ENCODE results near the gene SPPL2C.
A peak's percentile ranks its signal among the peaks of the same experiment; 100 is the strongest.
"Not testable (repeated sequence)": the region's sequence is repeated elsewhere in the genome, so short reads cannot be mapped to it uniquely, and the experiment has no call there.

The SPPL2C gene

DNA sequence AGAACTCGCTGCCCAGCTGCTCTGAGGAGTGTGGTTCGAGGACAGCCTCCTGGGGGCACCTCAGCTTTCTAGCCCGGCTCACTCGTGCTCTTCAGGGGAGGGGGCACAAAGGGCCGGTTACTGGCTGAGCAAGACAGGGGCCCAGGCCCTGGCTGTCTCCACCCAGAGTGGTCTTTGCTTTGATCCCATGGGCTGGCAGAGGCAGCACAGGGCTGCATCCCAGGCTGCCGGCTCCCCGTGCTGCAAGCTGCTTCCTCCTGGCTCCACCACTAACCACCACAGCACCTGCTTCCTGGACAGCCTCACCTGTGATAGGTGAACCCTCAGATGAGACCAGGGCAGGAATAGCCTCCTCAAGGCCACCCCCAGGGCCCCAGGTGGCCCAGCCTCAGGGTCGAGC, 6.8 kb downstream of the SPPL2C start:
- DNase-seq, result no peak

DNA sequence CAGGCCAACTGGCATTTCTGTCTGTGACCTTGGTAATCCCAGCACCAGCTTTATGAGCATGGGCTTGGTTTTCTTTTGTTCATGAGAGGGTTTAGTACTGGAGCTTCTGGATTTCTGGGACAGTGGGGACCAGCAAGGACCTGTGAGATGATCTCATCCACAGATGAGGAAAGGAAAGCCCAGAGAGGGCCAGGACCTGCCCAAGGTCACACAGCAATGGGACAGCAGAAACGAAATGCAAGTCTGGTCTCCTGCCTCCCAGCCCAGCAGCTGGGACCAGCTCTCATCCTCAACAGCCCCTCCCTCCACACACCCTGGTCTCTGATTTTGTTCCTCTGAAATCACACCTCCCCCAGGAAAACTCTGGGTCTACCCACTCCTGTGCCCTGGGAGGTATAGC, 7.2 kb downstream of the SPPL2C start:
- DNase-seq, result no peak

DNA sequence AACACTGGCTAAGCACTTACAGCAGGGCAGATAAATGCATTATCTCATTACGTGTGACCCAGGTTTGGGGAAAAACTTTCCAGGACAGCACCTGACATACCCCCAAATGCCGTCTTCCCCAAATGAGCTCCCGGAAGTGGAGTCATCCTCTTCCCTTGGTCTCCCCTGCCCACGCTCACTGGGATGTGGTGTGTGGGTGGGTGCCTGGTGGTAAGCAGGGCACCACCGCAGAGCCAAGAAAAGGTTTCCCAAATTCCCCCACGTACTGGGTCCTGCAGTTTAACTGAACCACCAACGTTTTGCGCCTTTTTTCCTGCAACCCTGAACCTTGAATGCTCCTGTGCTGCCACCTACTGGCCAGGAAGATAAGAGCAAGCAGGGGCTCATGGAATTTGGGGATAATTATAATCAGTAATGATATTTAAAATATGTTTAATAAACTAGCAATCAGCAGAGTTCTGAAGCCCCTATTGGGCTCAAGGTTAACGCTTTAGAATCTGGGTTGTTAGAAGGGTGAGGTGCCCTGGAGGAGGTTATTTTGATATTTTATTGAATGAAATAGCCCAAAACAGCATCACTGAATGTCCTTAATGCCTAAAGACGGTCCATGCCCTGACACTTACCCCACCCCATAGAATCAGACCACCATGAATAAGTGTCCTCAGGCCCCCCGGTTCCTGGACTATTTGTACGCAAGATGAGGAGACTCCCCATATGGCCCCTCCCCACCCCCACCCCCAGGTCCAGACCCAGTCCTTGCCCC, 8.0 kb downstream of the SPPL2C start:
- peak; percentile 78 for DNase-seq

DNA sequence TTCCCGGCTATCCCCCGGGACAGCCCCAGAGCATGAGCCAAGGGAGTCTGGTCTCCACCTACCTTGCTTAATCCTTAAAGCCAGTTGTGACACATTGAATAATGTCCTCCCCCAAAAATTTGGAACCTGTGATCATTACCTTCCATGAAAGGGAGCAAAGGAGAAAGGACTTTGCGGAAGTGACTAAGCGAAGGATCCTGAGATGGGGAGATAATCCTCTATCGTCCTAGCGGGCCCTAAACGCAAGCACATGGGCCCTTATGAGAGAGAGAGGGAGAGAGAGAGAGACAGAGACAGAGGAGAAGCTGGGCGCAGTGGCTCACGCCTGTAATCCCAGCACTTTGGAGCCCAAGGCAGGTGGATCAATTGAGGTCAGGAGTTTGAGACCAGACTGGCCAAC, 9.5 kb downstream of the SPPL2C start:
- no peak for DNase-seq

DNA sequence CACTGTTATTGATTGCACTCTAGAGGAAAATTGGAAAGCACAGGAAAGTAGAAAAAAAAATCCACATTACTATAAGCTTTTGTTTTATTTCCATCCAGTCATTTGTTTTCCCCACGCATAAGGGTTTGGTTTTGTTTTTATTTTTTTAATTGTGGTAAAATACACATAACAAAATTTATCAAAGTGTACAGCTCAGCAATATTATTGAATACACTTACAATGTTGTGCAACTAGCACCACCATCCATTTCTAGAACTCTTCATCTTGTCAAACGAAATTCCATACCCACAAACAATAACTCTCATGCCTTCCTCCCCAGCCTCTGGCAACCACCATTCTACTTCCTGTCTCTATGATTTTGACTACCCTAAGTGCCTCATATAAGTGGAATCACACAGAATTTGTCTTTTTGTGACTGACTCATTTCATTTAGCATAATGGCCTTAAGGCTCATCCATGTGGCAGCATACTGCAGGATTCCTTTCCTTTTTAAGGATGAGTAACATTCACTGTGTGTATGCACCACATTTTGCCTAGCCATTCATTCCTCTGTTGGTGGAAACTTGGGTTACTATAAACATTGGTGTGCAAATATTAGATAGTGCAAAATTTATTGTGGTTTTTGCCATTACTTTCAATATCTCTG, 11.1 kb downstream of the SPPL2C start:
- DNase-seq, result no peak

DNA sequence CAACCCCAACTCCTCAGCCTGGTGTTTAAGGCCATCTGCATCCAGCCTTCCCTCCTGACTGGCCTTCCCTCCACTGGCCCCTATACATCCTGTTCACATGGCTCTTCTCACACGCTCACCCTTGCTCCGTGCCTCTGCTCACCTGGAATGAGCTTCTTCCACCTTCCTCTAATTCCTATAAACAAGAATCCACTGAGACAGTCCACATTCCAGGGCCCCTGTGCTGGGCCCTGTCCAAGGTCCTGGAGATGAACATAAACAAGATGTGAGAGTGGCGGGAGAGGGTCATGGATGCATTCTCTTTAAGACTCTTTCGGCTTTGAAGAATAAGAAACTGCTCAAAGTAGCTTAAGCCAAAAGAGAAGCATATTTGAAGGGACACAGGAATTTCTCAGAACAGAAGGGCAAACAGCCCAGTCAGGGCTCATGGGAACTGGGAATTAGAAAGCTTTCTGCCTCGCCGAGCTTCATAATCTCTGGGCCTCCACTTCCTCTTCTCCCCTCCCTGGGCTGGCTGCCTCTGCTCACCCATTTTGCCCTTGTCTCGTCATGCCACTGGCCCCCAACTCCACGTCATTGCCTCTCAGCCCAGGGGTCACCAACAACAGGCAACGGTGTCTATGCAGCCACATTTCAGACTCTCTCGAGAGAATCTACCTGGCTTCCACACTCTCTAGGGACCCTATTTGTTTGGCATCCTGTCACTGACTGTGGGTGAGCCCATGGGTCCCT, 13.5 kb downstream of the SPPL2C start:
- no peak for DNase-seq

DNA sequence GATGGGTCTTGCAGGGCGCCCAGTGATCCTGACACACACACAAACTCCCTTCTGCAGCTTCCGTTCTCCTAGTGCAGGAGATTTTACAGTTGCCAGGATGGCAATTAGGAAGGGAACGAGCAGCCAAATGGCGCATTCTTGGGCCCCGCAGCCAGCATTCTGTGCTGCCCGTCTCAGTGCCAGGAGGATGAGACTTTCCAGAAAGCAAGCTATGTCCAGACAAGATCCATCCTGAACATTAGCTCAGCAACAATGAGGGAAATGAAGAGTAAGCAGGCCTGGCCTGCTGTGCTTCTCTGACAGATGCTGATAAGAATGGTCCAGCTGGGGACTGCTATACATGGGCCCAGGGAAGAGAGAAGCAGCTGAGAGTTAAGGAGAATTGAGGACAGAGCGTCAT, 16.5 kb downstream of the SPPL2C start:
- DNase-seq, result no peak

DNA sequence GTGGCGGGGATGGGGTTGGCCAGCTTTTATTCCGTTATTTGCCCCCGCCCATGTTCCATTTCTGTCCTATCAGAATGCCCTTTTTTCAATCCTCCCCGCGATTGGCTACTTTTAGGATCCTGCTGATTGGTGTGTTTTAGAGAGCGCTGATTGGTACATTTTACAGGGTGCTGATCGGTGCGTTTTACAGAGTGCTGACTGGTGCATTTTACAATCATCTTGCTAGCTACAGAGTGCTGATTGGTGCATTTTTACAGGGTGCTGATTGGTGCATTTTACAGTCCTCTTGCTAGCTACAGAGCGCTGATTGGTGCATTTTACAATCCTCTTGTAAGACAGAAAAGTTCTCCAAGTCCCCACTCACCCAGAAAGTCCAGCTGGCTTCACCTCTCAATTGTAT, 17.4 kb downstream of the SPPL2C start:
- DNase-seq, result not testable (repeated sequence)

DNA sequence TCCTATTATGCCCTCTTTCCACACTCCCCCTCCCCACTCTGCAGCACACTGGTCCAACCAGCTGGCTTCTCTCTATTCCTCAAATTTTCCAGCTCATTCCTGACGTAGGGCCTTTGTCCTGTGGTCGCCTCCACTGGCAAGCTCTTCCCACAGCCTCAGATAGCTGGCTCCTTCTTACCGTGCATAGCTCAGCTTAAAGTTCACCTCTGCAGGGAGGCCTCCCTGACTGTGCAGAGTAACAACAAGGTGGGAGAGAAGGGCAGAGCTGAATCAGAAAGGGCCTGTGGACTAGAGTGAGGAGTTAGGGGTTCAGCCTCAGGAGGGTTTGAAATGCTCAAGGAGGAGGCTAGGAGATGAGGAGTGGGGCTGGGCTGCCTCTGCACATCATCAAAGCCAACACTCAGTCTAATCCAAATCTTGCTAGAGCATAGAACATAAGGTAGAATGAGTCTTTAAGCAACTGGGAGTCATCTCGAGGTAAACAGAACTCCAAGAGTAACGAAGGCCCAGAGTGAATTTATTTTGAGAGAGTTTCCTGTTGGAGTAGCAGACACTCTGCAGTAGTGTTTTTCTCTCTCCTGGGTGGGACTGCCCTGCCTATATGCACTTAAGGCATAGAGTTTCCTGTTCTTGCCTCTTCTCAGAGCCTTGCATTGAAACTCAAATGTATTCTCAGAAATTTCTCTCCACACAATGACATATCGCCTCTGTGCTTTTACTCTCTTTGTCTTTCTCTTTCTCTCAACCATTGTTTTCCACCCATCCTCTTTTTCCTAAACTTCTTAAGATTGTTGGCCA, 19.4 kb downstream of the SPPL2C start:
- DNase-seq, result no peak

DNA sequence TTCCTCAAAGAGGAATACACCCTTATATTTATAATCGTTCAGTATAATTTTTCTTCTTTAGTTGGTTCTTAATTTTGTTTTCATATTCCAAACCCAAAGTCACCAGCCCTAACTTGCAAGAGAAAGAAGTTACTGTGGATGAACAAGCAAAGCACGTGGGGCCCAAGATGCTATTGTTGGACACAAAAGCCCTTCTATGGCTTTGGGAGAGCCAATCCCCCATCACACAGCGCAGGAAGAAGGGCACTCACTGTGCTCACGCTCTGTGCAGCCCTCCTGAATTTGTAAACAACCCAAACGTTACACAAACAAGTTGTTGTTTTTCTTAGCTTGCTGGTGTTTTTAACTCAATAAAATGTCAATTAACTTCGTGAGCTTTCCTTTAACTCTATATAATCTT, 22.5 kb downstream of the SPPL2C start:
- DNase-seq, result no peak

DNA sequence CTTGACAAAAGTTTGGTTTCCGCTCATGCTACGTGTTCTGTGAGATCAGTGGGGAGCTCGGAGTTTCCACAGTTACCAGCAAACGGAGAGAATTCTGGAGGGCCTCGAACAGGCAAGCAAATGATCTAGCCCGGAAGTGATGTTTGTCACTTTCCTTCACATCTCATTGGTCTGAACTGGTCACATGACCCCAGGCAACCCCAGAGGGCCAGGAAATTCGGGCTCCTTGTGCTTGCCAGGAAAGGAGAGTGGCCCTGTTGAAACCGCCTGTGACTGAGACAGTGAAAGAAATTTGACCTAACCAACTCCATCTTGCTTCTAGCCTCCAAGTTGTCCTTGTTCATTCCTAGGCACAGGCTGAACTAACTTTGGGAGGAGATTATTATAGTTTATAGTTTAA, 23.0 kb downstream of the SPPL2C start:
- DNase-seq, result no peak

DNA sequence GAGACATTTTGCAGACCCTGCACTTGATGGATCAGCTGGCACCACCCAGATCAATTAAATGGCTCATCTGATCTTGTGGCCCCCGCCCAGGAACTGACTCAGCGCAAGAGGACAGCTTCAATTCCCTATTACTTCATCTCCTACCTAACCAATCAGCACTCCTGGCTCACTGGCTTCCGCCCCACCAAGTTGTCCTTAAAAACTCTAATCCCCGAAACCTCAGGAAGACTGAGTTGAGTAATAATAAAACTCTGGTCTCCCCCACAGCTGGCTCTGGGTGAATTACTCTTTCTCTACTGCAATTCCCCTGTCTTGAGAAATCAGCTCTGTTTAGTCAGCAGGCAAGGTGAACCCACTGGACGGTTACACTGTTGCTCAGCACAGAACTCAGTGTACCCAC, 23.6 kb downstream of the SPPL2C start:
- DNase-seq, result no peak

DNA sequence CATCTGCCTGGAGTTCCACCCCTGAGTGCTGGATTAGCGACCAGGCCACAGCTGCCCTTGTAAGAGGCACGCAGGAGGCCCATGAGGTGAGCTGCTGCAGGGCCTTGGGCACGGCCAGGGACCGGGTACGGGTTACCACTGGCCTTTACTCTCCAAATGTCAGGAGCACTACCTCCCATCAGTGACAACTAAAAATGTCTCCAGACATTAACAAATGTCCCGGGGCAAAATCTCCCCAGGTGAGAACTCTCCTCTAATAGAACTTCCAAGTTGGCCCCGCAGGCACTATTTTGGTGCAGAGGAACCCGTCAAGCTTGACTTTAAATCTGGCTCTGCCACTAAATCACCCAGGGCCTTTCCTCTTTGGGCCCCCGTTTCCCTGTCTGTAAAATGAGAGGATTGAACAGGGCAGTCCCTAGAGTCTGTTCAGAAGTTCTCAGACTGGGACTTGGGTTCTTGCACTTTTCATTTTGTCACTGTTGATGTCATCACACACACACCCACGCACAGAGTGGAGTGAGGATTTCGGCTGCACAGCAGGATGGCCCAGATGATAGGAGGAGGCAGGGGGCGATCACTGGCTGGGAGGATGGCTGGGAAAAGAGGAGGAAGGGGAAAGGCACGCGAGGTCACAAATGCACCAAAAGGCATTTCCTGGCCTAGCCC, 25.1 kb downstream of the SPPL2C start:
- peak; percentile 12 for DNase-seq

DNA sequence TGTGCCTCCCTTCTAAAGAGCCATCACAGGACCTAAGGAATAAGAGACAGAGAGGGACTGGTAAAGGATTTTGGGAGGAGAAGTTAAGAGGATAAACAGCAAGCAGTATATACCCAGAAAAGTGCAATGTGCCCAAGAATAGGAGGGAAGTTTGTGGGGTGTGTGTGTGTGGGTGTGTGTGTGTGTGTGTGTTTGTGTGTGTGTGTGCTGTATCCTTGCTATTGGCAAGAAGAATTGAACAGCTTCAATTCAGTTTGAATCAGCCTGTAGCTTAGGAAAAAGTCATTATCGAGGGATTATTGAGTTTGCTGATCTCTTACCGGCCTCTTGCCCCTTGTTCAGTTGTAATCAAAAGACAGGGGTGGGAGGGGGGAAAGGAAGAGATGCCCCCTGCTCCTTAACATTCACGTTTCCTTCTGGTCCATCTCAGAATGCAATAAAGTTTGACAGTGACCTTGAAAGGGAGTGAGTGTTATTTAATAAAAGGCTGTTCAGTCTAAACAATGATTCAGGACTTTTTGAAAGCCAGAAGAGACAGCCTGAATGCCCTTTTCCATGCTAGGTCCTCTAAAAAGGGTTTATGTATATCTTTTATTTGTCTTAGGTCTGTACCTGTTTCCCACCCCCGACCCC, 25.8 kb downstream of the SPPL2C start:
- DNase-seq, result no peak

DNA sequence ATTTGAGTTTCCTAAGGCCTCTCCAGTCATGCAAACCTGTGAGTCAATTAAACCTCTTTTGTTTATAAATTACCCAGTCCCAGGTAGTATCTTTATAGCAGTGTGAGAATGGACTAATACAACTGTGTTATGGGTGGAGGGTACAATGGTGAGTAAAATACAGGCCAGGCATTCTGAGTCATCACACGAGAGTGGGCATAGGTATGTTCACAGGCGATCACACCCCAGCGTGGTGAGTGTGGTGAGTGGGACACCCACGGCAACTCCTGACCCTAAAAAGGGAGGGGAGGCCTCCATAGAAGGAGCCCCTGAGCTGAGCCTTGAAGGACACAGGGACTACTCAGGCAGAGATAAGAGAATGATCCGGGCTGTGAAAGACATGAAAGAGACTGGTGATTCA, 27.0 kb downstream of the SPPL2C start:
- no peak for DNase-seq

DNA sequence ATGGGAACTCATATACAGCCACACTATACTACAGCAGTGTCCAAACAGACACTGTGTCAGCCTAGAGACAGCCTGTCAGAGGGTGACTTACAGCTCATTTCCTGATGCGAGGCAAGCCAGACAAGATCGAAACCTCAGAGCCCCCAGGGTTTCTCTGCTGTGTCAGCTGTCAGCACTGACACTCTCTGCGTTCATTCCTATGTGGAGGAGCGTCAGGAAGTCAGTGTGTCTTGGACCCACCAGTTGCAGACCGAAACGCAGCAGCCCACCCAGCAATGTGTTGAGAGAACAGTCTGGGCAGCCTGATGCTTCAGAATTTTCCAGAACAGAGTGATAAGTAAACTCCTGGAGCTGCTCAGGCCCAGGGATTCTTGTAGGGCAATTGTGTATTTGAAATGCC, 29.0 kb downstream of the SPPL2C start:
- peak; percentile 54 for DNase-seq

DNA sequence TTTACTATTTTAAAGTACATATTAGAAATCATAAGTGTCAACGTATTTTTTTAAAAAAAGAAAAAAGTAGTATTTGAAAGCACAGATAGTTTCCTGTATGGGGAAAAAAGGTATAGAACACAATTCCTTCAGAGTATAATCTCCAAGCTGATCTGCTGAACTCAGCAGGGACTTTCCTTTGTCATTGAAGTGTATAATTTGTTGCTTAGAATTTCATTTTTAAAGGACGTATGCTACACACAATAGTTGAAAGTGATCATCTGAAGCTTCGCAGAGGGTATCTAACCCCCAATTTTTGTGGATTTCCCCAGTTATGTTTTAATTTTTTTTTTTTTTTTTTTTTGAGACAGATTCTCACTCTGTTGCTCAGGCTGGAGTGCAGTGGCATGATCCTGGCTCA, 29.5 kb downstream of the SPPL2C start:
- DNase-seq, result no peak

DNA sequence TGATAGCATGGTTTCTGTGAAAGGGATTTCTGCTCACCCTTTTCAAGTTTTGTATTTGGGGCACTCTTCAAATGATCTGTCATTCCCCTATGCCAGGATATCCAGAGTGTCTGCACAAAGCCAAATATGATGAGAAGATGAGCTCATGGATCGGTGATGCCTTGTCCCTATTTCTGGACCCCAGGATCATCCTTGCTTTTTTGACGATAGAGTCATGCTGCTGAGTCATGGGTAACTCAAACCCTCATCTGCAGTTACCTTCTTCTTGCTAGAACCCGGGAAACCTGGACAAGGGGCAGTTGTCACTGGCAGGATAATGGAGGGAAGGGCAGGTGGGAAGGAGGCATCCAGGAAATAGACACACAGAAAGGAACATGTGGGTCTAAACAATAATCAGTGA, 31.9 kb downstream of the SPPL2C start:
- DNase-seq, result no peak

DNA sequence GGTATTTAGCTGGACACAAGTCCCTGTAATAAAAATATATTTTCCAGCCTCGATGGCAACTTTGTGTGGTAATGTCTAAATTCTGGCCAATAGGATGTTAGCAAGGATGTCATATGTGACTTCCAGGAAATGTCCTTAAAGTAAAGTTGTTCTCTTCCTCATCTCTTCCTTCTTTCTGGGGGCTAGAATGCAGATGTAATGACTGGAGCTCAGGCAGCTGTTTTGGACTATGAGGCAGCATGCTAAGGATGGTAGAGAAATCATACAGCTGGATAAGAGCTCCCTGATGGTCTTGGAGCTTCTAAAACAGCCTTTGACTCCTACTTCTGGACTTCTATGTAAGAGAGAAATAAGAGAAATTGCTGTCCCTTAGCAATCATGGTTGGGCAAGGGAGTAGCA, 32.8 kb downstream of the SPPL2C start:
- no peak for DNase-seq

DNA sequence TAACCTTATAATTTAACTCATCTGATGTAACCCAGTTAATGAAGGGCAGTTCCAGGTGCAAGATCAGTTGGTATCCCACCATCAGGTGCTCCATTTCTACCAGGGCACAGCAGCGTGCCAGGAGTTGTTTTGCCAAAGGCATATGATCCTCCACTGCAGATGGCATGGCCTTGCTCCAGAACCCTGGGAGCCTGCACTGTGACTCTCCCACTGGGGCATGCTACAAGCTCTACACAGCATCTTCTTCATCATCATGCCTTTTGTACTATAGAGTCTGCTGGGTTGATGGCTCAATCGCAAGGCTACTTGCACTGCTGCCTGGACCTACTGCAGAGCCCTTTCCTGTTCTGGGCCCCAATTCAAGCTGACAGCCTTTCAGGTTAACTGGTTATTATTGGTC, 38.4 kb downstream of the SPPL2C start:
- no peak for DNase-seq

DNA sequence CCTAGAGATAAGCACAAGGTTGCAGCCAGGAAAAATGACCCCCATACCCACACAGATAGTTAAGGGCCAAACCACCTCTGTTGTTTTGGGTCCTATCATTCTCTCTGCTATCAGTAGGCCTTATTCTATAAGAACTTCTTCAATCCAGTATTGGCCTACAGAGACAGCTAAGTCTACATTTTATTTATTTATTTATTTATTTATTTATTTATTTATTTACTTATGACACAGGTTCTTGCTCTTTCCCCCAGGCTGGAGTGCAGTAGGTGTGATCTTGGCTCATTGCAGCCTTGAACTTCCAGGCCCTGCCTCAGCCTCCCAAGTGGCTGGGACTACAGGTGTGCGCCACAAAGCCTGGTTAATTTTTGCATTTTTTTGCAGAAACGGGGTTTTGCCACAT, 42.2 kb downstream of the SPPL2C start:
- no peak for DNase-seq

DNA sequence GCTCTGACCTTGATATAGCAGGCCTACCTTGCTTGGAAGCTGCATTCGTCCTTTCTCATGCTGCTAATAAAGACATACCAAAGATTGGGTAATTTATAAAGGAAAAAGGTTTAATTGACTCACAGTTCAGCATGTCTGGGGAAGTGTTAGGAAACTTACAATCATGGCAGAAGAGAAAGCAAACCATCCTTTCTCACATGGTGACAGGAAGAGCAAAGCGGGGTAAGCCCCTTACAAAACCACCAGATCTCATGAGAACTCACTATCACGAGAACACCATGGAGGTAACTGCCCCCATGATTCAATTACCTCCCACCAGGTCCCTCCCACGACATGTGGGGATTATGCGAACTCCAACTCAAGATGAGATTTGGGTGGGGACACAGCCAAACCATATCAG, 43.7 kb downstream of the SPPL2C start:
- DNase-seq, result peak; percentile 18
